GM21360 (cell line): ENCODE measurements around the gene NFE2L3.
A peak's percentile ranks its signal among the peaks of the same experiment; 100 is the strongest.

Experiments used
- ATAC-seq: cut with Tn5 transposase; IDR thresholded peaks from one replicate; pipeline ENCODE4 v1.9.1; 2021; ENCODE audit warnings: mild to moderate bottlenecking, moderate library complexity; ENCODE audit not compliant: unreplicated experiment

The NFE2L3 gene

DNA sequence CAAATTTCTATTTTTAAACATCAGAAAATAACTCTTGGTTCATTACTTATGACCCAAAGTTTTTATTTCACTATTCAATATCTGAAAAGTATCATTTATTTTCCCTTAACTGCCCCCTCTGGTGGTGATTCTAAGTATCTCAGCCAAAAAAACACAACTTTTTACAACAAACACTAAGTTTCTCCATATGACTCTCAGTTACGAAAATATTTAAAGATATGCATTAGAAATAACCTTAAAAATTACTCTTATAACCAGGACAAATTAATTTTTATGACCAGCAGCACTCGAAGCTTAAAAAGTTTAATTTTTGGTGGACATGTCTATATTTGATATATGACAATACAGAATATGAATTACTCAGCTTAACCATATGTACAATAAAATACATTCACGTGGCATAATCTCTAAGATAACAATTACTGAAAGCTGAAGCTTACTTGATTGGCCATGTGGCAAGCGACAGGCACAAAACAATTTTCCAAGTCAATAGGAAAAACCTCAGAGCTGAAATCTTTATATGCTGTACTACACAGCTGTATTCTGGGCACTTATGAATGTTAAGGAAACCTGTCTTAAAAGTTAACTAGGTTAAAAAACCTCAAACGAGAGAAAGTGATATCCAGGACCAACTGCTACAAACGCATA lies 46.3 kb downstream of the NFE2L3 start:
- ATAC-seq, result no peak

DNA sequence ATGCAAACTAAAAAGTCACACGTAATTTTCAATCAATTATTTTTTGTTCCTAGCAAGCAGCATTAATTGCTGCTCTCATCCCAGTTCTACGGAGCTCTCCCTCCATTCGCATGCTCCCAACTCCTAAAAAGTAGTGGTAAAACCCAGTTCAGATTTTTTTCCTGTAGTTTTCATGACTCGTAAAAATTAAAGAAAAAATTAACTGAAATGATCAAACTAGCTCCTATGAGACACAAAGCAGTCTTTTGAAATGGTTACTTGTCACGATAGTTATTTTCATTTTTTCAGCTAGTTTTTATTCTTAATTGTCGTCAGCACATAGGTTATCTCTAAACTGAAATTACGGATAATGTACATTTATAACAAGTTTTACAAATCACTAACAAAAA lies 46.8 kb downstream of the NFE2L3 start:
- no peak for ATAC-seq

DNA sequence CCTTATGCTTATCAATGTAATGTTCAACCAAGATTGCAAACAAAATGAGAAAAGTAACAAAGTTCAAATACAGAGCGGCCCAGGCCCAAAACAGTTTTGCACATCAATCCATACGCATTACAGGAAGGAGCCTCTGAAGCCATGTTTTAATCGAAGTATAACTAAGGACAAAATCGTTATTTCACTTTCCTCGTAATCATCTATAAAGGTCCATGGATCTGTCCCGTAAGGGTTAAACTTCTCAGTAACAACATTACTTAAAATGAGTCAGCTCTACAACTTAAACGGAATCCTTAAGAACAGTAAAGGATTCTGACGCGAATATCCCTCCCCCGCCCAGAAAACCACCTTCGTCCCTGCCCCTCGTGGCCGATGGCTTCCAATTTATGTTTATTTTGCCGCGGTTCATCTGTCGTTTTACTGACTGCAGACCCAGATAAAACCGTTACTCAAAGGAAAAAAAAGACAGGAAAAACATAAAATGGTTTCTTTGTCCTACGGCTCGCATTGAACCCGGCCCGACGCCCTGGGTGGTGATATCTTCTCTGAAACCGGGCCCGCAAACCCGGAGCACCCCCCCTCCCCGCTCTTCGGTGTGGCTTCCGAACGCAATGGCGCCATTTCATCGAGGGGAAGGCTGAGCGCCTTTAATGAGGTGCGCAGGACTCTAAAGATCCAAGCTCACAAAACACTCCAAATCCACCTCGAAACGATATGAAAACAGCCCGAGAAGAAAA lies 47.5 kb downstream of the NFE2L3 start:
- no peak for ATAC-seq

DNA sequence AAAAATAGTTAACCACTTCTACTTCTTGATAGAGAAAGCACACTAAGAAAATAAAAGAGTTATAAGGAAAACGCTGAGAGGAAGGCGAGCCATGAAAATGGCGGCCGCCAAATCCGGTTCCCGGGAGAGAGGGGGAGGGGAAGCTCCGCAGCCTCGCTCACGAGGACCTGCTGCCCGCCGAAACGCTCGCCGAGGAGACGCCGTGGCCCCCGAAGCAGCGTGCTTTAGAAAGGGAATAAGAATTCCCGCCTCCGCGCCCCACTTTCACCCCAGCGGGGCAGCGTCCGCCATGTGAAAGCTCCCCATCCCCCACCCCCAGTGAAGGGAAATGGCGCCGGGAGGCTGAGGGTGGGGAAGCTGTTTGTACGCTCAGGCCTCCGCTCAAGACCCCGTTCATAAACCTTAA lies 48.0 kb downstream of the NFE2L3 start:
- no peak for ATAC-seq

DNA sequence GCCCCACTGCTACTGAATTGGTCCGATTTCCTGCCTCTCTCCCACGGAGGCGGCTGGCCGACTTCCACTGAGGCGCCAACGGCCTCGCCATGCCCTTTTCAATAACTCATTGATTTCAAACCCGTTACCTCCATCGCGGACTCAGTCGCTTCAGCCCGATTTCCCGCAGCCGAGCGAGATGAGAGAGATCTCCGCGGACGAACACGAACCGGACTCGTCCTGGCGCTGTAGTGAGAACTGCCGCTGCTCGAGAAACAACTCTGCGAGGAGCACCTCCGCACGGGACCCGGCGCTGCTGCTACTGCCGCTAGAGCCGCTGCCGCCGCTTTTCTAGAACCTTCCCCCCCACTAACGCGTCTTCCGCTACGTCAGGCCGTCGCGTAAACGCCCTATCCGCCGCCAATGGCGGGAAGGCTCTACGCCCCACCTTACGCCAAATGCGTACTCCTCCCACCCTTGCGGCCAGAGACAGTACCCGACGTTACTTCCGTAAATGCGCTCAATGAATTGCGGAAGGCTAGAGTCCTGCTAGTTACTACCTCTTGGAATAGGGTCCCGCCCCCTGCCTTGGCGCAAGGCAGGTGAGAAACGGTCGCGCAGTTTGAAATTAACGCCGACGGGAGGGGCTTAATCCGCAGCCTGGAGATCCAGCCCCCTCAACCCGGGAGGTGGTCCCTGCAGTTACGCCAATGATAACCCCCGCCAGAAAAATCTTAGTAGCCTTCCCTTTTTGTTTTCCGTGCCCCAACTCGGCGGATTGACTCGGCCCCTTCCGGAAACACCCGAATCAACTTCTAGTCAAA lies 48.6 kb downstream of the NFE2L3 start, which contains the start of gene HNRNPA2B1:
Gene HNRNPA2B1 (minus strand): TSS at position 303 of the 803 bp plus-strand sequence. CDS start 169 bp downstream, at position 134.
- peak; percentile 59 for ATAC-seq

DNA sequence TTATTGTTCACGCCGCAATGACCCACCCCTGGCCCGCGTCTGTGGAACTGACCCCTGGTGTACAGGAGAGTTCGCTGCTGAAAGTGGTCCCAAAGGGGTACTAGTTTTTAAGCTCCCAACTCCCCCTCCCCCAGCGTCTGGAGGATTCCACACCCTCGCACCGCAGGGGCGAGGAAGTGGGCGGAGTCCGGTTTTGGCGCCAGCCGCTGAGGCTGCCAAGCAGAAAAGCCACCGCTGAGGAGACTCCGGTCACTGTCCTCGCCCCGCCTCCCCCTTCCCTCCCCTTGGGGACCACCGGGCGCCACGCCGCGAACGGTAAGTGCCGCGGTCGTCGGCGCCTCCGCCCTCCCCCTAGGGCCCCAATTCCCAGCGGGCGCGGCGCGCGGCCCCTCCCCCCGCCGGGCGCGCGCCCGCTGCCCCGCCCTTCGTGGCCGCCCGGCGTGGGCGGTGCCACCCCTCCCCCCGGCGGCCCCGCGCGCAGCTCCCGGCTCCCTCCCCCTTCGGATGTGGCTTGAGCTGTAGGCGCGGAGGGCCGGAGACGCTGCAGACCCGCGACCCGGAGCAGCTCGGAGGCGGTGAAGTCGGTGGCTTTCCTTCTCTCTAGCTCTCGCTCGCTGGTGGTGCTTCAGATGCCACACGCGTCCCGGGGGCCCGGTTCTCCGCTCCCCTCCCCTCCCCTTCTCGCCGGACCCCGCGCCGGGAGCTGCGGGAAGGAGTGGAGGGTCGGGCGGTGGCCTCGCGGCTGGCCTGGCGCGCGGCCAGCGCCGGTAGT lies 49.4 kb downstream of the NFE2L3 start, which contains the start of gene CBX3:
Gene CBX3 (plus strand): TSS at position 499 of the 772 bp plus-strand sequence. CDS start 1,254 bp downstream, outside the sequence.
- peak; percentile 48 for ATAC-seq

DNA sequence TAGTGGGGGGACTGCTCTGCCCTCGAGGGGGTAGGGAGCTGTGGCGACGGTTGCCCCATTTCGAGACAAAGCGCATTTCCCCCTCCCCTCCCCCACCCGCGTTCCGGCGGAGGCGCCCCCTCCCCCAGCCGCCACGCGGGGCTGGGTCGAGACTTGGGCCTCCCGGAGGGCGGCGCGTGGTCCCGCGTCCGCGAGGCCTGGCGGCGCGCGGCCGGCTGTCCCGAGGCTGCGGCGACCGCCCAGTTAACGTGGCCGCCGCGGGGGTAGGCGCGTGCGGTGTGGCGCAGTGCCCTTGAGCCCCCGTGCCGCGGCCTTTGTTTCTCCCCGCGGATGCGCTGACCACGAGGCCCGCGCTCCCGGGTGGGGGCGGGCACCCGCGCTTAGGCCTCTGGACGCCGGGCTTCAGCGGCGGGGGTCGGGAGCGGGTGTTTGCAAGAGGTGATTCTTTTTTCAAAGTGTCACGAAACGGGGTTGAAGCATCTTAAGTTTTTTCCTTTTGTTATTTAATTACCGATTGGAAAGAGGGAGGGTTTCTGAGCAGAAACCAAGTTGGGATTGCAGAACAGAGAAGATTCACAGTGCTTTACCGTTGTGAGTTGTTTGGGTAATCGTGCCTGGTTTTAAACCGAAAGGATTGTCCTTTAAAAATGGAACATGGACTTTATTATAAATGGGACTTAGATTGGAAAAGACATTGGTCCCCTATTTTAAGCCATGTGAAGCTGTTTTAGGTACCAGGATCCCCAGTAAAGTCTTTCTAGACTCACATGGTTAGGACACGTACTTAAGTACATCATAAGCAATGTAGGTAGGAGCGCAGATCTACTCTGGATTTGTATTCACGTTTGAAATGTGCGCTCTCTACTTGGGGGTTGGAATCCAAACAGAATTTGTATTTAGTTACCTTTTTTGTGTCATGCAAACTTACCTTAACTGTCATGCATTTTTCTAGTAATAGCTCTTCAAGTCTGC lies 50.3 kb downstream of the NFE2L3 start:
- ATAC-seq, result peak; percentile 10

DNA sequence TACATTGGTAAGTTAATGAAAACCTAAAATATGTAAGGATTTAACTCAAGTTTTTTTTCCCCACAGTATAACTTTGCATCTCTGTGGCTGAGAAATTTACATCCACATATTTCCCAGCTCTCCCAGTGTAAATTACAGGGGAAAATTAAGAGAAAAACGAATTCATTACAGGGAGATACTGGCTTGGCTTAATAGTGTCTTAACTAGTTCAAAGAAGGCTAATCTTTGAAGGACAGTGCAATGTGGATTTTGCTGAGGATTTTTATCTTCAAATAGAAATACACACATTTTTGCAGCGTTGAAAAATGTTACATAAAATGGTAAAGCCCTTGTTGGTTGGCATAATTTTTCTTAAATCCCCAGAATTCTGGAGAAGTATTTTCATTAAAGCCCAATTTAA lies 51.0 kb downstream of the NFE2L3 start:
- ATAC-seq, result no peak

DNA sequence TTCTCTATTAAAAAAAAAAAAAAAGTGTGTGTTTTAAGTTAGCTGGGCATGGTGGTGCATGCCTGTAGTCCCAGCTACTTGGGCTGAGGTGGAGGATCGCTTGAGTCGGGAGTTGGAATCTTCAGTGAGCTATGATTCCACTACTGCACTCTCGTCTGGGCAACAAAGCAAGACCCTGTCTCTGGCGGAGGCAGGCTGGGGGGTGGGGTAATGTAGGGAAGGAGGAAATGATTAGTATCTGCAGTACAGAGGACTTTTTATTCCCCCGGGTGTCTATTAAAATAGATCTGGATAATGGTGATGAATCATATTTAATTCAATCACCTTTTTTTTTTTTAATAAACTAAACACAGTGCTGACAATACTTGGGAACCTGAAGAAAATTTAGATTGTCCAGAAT lies 56.0 kb downstream of the NFE2L3 start:
- ATAC-seq, result no peak

DNA sequence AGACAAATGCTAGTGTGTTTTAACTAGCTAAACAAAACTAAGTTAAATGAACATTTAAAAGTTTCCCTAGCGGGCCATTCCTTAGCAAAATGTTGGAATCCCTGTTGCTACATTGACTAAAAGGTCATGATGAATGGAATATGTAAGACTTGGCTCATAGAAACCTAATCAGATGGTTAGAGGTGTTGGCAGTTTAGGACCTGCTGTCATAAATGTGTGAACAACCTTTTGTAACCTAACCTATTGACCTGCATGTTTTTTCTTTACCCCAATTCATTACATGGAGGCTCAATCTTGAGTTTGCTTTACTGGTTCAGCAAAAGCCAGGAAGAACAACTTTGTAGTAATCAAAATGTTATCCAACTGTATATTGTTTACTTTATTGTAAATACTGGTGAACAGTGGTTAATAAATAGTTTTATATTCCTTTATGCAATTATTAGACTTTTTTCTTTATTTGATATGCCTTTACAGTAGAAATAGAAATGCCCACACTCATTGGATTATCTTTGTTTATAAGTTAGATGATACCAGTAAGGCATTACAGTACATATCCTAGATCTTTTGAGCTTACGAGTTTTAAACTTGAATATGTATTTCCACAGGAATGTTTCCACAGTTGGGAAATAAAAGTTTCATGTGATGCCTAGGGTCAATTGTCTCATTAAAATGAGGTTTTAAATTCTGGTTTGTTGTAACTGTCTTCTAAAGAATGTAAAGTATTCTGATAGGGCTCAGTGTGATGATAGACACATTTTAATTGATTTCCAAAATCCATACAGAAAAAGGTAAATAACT lies 61.1 kb downstream of the NFE2L3 start:
- ATAC-seq, result no peak

DNA sequence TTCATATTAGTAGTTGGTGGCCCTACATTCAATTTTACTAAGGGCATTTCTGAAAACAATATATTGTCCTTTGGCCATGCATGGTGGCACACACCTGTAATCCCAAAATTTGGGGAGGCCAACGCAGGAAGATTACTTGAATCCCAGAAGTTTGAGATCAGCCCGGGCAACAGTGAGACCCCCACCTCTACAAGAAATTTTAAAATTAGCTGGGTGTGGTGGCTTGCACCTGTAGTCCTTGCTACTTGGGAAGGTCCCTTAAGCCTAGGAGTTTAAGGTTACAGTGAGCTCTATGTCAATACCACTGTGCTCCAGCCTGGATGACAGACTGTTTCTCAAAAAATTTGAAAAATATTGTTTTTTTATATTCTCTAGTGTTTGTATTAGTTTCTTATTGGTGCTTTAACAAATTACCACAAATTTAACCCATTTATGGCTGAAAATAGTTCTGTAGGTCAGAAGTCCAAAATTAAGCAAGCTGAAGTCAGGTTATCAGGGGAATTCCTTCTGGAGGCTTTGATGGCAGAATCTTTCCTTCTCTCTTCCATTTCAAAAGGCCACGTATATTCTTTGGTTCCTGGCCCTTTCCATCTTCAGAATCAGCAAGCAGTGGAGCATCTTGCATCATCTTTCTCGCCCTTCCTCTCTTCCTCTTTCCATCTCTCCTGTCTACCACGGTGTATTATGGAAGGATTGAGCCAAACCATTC lies 62.0 kb downstream of the NFE2L3 start:
- no peak for ATAC-seq

DNA sequence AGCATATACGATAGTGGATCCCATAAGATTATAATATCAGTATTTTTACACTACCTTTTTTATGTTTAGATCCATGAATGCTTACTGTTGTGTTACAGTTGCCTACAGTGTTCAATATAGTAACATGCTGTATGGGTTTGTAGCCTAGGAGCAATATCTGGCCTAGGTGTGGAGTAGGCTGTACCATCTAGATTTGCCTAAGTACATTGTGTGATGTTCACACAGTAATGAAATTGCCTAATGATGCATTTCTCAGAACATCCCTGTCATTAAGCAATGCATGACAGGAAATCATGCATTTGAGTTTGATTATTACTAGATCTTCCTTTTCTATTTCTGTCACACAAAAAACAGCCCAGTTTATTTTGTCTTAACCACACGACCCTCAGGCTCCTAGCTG lies 64.1 kb downstream of the NFE2L3 start:
- ATAC-seq, result no peak

DNA sequence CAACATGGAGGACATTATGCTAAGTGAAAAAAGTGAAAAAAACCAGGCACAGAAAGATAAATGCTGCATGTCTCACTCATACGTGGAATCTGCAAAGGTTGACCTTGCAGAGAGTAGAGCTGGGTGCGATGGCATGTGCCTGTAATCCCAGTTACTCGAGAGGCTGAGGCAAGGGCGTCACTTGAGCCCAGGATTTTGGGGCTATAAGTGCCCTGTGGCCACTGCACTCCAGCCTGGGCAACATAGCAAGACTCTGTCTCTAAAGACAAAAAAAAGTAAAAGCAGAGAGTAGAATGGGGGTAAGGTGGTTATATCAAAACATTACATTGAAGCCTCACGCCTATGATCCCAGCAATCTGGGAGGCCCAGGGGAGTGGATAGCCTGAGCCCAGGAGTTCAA lies 72.4 kb downstream of the NFE2L3 start:
- no peak for ATAC-seq

DNA sequence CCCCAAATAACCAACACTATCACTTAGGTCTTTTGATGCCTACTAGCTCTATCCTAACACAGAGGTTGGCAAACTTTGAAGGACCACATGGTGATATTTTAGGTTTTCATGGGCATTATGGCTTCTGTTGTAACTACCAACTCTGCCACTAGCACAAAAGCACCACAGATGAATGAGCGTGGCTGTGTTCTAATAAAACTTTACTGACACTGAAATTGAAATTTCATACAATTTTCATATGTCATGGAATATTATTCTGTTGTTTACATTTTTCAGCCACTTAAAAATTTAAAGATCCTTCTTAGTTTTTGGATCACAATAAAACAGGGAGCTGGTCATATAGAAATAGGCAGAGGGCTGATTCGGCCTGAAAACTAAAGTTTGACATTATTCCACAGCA lies 76.0 kb downstream of the NFE2L3 start:
- ATAC-seq, result no peak

DNA sequence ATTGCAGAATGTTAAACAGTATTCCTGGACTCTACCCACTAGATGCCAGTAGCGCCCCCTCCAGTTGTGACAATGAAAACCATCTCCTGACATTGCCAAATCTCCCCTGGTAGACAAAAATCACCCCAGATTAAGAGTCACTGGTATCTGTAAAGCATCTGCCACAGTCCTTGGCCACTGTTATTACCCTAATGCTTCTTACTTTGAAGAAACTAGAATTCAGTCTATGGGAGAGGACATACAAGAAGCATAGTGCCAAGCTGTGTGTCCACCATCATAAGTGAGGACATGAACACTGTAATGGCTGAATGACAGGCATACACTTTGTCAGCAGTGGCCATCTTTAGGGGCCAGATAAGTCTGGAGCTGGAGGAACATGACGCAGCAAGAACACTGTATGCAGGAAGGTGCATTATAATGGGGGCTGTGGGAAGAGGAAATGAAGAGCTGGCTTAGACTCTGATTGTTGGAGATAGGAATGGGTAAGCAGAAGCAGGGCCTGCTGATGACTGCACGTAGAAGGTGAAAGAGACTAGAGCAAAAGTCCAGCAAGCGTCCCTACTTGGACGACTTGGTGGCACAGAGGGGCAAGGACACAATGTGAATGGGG lies 82.0 kb downstream of the NFE2L3 start:
- no peak for ATAC-seq
